ENCODE measurements around the gene SYTL4.
"Not testable (repeated sequence)": the region's sequence is repeated elsewhere in the genome, so short reads cannot be mapped to it uniquely, and the experiment has no call there.

The SYTL4 gene

GRCh38 chrX:100731441-100732281, at the start of gene SYTL4:
TSS of gene SYTL4 (minus strand) at chrX:100732121. CDS start at chrX:100702037, 30,084 bp downstream.
- DNase-seq (ENCODE audit: low read depth, low spot score), result no peak
- H3K27ac ChIP-seq, result no peak within 1 kb of the TSS

DNA sequence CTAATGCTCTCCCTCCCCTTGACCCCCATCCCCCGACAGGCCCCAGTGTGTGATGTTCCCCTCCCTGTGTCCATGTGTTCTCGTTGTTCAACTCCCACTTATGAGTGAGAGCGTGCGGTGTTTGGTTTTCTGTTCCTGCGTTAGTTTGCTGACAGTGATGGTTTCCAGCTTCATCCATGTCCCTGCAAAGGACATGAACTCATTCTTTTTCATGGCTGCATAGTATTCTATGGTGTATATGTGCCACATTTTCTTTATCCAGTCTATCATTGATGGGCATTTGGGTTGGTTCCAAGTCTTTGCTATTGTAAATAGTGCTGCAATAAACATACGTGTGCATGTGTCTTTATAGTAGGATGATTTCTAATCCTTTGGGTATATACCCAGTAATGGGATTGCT, 37.5 kb upstream of the SYTL4 start:
- H3K27ac ChIP-seq; DNase-seq (ENCODE audit: low read depth, low spot score): not testable (repeated sequence)

DNA sequence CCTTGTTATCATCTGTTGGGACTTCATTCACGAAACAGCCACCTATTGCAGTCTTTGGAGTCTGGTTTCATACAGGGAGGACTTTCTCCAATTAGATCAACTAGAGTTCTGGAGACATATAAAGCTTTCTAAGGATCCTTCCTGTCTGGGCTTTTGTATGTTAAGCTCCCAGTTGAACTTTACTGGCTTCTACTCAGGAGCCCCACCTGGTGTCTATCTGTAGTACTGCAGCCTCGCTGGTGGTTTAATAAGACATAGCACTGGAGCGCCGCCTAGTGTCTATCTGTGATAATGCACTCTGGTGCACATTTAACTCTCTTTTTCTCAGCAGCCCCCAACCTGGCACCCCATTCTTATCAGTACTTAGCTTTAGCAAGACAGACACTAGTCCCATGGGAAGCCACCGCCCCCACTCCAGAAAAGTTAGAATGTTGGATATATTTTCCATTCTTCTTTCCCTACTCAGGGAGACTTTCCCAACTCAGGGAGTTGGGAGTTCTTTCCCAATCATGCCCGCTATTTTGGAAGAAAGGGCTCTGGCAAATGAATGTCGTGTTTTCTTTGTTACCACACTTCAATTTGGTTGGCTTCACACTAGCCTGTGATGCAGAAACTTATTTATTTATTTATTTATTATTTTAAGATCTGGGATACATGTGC, 36.9 kb upstream of the SYTL4 start:
- H3K27ac ChIP-seq, result no peak overlapping the region
- DNase-seq (ENCODE audit: low read depth, low spot score), result no peak

- H3K27ac ChIP-seq, result no peak overlapping the region
- no peak for DNase-seq (ENCODE audit: low read depth, low spot score)
These were observed 19.0 kb upstream of the SYTL4 start for GRCh38 chrX:100750883-100751282.

DNA sequence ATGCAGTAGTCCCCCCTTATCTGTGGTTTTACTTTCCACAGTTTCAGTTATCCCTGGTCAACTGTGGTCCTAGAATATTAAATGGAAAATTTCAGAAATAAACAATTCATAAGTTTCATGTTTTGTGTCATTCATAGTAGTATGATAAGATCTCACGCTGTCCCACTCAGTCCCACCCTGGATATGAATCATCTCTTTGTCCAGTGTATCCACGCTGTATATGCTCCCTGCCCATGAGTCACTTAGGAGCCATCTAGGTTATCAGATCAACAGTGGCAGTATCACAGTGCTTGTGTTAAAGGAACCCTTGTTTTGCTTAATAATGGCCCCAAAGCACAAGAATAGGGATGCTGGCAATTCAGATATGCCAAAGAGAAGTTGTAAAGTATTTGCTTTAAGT, 16.2 kb upstream of the SYTL4 start:
- no peak for DNase-seq (ENCODE audit: low read depth, low spot score)

GRCh38 chrX:100747703-100748102, 15.8 kb upstream of the SYTL4 start:
- no peak for DNase-seq (ENCODE audit: low read depth, low spot score)
- H3K27ac ChIP-seq, result no peak overlapping the region

More for the DNA sequence above, 16.2 kb upstream of the SYTL4 start:
- no peak overlapping the region for H3K27ac ChIP-seq

GRCh38 chrX:100747090-100747489, 15.2 kb upstream of the SYTL4 start:
- H3K27ac ChIP-seq, result no peak overlapping the region
- DNase-seq (ENCODE audit: low read depth, low spot score), result no peak

- no peak for DNase-seq (ENCODE audit: low read depth, low spot score)
- no peak overlapping the region for H3K27ac ChIP-seq
These were observed 14.1 kb upstream of the SYTL4 start for GRCh38 chrX:100745806-100746537.

GRCh38 chrX:100745205-100745604, 13.3 kb upstream of the SYTL4 start:
- DNase-seq (ENCODE audit: low read depth, low spot score), result no peak
- no peak overlapping the region for H3K27ac ChIP-seq

DNA sequence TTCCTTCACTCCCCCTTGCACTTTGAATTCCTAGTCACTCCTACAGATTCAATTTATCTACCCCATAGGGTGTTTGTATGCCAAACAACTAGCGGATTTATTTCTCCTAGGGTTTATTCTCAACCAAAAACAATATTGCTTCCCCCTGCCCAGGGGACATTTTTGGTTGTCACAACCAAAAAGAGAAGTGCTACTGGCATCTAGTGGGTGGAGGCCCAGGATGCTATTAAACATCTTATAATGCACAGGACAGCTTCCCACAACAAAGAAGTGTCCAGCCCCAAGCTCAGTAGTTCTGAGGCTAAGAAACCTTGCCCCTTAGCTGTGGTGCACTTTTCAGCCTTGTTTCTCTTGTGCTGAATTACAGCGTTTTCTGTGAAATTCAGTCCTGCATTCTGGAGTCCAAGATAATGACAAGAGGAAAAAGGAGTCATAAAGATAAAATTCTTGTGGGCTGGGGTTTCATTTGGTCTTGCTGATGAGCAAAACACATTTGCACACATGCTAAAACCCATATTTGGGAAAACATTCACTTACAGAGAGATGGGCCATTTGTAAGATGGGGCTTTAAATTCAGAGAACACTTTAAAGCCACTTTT, 11.2 kb upstream of the SYTL4 start:
- H3K27ac ChIP-seq, result no peak overlapping the region
- DNase-seq (ENCODE audit: low read depth, low spot score), result no peak

DNA sequence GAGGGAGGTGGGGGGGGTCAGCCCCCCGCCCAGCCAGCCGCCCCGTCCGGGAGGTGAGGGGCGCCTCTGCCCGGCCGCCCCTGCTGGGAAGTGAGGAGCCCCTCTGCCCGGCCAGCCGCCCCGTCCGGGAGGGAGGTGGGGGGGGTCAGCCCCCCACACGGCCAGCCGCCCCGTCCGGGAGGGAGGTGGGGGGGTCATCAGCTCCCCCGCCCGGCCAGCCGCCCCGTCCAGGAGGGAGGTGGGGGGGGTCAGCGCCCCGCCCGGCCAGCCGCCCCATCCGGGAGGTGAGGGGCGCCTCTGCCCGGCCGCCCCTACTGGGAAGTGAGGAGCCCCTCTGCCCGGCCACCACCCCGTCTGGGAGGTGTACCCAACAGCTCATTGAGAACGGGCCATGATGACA, 7.9 kb downstream of the SYTL4 start:
- DNase-seq (ENCODE audit: low read depth, low spot score), result not testable (repeated sequence)

GRCh38 chrX:100721328-100721727, 10.6 kb downstream of the SYTL4 start:
- DNase-seq (ENCODE audit: low read depth, low spot score), result no peak
- no peak overlapping the region for H3K27ac ChIP-seq

More for the DNA sequence above, 7.9 kb downstream of the SYTL4 start:
- not testable (repeated sequence) for H3K27ac ChIP-seq

- H3K27ac ChIP-seq, result no peak overlapping the region
- DNase-seq (ENCODE audit: low read depth, low spot score), result no peak
These were observed 11.6 kb downstream of the SYTL4 start for GRCh38 chrX:100720301-100720700.

DNA sequence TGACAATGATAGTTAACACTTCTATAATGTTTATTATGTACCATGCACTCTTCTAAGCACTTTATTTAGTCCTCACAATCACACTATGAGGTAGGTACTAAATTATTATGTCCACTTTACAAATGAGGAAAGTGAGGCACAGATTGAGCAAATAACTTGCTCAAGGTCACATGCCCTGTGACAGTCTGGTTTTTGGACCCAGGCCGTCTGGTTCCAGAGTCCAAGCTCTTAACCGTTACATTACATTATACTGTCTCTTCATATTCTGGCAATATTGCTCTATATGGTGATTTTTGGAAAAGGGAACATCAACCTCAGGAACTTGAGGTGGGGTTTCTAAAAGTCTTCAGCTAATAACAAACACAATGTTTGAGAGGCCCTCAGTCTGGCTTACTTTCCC, 12.8 kb downstream of the SYTL4 start:
- DNase-seq (ENCODE audit: low read depth, low spot score), result no peak
- H3K27ac ChIP-seq, result no peak overlapping the region

DNA sequence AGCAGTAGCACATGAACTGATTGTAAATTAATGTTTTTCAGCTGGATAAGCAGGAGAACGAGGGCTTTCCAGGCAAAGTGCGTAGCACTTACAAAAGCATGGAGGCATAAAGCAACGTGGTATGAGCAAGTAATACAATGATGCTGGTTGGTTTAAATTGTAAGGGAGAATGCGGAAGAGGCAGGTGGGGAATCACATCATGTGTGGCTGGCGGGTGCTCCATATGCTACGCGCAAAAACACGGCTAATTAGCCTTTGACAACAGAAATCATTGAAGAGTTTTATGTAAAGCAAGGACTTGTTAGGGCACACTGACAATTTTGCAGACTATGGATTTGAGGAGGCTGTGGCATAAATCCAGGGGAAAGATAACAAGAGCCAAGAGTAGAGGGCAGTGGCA, 14.6 kb downstream of the SYTL4 start:
- DNase-seq (ENCODE audit: low read depth, low spot score), result no peak
- no peak overlapping the region for H3K27ac ChIP-seq

GRCh38 chrX:100710816-100711215, 21.1 kb downstream of the SYTL4 start:
- H3K27ac ChIP-seq, result no peak overlapping the region
- no peak for DNase-seq (ENCODE audit: low read depth, low spot score)

GRCh38 chrX:100704581-100705203, 27.2 kb downstream of the SYTL4 start:
- no peak for DNase-seq (ENCODE audit: low read depth, low spot score)

DNA sequence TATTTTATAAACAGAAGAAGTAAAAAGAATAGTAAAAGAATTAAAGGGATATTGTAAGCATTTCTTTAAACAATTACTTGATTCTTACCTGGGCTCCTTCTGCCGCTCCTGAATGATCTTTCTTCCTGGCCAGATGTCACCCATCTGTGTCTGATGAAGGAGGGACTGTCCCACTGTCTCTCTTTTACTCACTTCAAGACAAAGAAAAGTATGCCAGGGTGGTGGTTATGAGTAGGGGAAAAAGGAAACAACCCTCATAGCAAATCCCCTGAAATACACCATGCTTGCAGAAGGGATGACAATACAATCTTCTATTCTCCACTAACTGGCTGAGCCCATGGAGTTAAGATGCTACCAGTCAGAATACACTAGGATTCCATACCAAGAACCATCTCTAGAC, 31.1 kb downstream of the SYTL4 start:
- no peak overlapping the region for H3K27ac ChIP-seq
- no peak for DNase-seq (ENCODE audit: low read depth, low spot score)

More at GRCh38 chrX:100704581-100705203, 27.2 kb downstream of the SYTL4 start:
- no peak overlapping the region for H3K27ac ChIP-seq

- no peak overlapping the region for H3K27ac ChIP-seq
- no peak for DNase-seq (ENCODE audit: low read depth, low spot score)
These were observed 33.4 kb downstream of the SYTL4 start for GRCh38 chrX:100698551-100698950.

- H3K27ac ChIP-seq, result no peak overlapping the region
- DNase-seq (ENCODE audit: low read depth, low spot score), result no peak
These were observed 35.1 kb downstream of the SYTL4 start for GRCh38 chrX:100696699-100697351.

All from epithelial cell of prostate (primary cell).